Measurements from ENCODE around the gene ATP2B2. TPM values are rescaled to one million over a fixed set of nuclear protein-coding genes. Genes with fewer than 3 reads are reported as not detected.

The ATP2B2 gene
- total and polyA plus RNA-seq, 2 donors (not counting 1 experiment from before 2014, with no cell fraction given) = not detected

DNA sequence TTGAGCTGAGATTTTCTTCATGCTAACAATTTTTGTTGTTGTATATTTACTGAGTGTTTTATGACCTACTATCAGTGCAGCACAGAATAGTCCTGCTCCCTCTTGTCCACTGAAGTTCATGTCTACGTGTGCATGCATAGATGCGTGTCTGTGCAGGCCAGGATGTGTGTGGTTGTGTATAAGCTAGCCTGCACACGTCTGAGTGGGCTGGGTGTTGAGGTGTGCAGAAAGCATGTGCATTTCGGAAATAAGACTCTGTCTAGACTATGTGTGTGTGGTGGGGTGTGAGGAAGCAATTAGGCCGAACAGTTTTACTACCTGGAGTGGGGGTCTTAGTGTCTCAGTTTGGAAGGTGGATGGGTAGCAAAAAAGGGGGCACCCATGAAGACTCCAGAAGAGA lies 39.2 kb downstream of the ATP2B2 start:
- no peaks in the 10 kb centered on the region for H3K9me3 Mint-ChIP-seq (ENCODE audit: insufficient read depth)
- H3K4me3 Mint-ChIP-seq = no peak overlapping the region
- Histone ChIP-seq H3K4me2 (replicated peaks; ENCODE audit: low read depth, low read length, poor library complexity, severe bottlenecking) (no peak overlapping the region), H3K9me3 (ENCODE audit: control extremely low read depth in 1 of 3, control insufficient read depth in 2 of 3, insufficient read depth in 1 of 3, low read length in 2 of 3) (no peaks in the 10 kb centered on the region), H3K4me1 (ENCODE audit: control insufficient read depth in 2 of 2, insufficient read depth in 2 of 2, low read length in 2 of 2) (peaks cover 0 to 9% of the 10 kb centered on the region in 2 donors), H3K27ac (ENCODE audit: low read length in 2 of 2) (no peak overlapping the region), H3K79me2 (ENCODE audit: control insufficient read depth, insufficient read depth, low read length) (no peaks in the 10 kb centered on the region), H2AFZ (ENCODE audit: insufficient read depth, low read depth, low read length, poor library complexity, severe bottlenecking) (no peak overlapping the region), H3K36me3 (replicated peaks in 1 of 2; ENCODE audit: control extremely low read depth in 1 of 2, control insufficient read depth in 1 of 2, extremely low read depth in 1 of 2, insufficient read depth in 2 of 2, low read length in 1 of 2) (no peaks in the 10 kb centered on the region), H3K9ac (ENCODE audit: low read length) (no peak overlapping the region), H3K27me3 (replicated peaks in 1 of 4; ENCODE audit: control extremely low read depth in 1 of 4, control insufficient read depth in 3 of 4, insufficient read depth in 4 of 4, low read length in 3 of 4) (peaks cover 0 to 44% (median 4%) of the 10 kb centered on the region in 4 experiments), H4K20me1 (ENCODE audit: control insufficient read depth, insufficient read depth, low read length, poor library complexity, severe bottlenecking) (no peaks in the 10 kb centered on the region), H3K4me3 (ENCODE audit: control extremely low read depth in 1 of 5, extremely low read depth in 1 of 5, insufficient read depth in 1 of 5, low read depth in 2 of 5, low read length in 4 of 5) (no peak overlapping the region)
- 88% methylated on average over 5 of the region's 5 CpGs for WGBS (ENCODE audit: insufficient coverage)
- H3K4me1 Mint-ChIP-seq = peaks cover 5% of the 10 kb centered on the region
- ATAC-seq (ENCODE audit: low read depth) (no peak), DNase-seq (no peak)
- intact Hi-C loops (cut with micrococcal nuclease) = no loop called here
- peaks cover 39% of the 10 kb centered on the region for H3K27me3 Mint-ChIP-seq
- ChIA-PET POLR2A (no interaction called here), CTCF (no interaction called here)
- H3K27ac Mint-ChIP-seq = no peak overlapping the region
- TF ChIP-seq EZH2 (IDR thresholded peaks at IDR 0.05; ENCODE audit: borderline replicate concordance, insufficient read depth, low read depth, low read length, poor library complexity, severe bottlenecking) = no peak

DNA sequence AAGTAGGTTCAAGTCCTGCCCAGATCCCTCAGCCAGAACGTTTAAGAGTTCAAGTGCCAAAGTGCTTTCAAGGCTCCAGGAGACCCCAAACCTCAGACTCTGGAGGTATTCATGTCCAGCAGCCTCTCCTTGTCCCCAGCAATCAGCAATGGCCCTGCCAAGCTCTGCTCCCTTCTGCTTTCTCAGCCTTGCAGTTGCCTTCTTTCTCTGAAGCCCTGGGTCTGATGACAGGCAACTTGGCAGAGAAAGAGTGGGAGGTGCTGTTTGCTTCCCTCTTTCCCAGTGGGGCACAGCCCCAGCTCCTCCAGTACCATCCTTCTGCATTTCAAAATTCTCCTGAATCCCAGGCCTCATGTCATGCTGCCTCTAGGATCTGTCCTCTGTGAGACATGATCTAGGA lies 40.2 kb downstream of the ATP2B2 start:
- Histone ChIP-seq H3K79me2 (ENCODE audit: control insufficient read depth, insufficient read depth, low read length) (no peaks in the 10 kb centered on the region), H3K4me2 (replicated peaks; ENCODE audit: low read depth, low read length, poor library complexity, severe bottlenecking) (no peak overlapping the region), H3K27me3 (replicated peaks in 1 of 4; ENCODE audit: control extremely low read depth in 1 of 4, control insufficient read depth in 3 of 4, insufficient read depth in 4 of 4, low read length in 3 of 4) (peaks cover 0 to 34% (median 2%) of the 10 kb centered on the region in 4 experiments), H3K36me3 (replicated peaks in 1 of 2; ENCODE audit: control extremely low read depth in 1 of 2, control insufficient read depth in 1 of 2, extremely low read depth in 1 of 2, insufficient read depth in 2 of 2, low read length in 1 of 2) (no peaks in the 10 kb centered on the region), H3K4me3 (ENCODE audit: control extremely low read depth in 1 of 5, extremely low read depth in 1 of 5, insufficient read depth in 1 of 5, low read depth in 2 of 5, low read length in 4 of 5) (no peak overlapping the region), H3K27ac (ENCODE audit: low read length in 2 of 2) (no peak overlapping the region), H2AFZ (ENCODE audit: insufficient read depth, low read depth, low read length, poor library complexity, severe bottlenecking) (no peak overlapping the region), H3K9me3 (ENCODE audit: control extremely low read depth in 1 of 3, control insufficient read depth in 2 of 3, insufficient read depth in 1 of 3, low read length in 2 of 3) (peaks cover 0 to 3% (median 0%) of the 10 kb centered on the region in 3 donors), H3K4me1 (ENCODE audit: control insufficient read depth in 2 of 2, insufficient read depth in 2 of 2, low read length in 2 of 2) (peaks cover 0 to 6% of the 10 kb centered on the region in 2 donors), H3K9ac (ENCODE audit: low read length) (no peak overlapping the region), H4K20me1 (ENCODE audit: control insufficient read depth, insufficient read depth, low read length, poor library complexity, severe bottlenecking) (no peaks in the 10 kb centered on the region)
- Mint-ChIP-seq H3K4me1 (peaks cover 5% of the 10 kb centered on the region), H3K4me3 (no peak overlapping the region), H3K27me3 (peaks cover 34% of the 10 kb centered on the region), H3K9me3 (ENCODE audit: insufficient read depth) (no peaks in the 10 kb centered on the region), H3K27ac (no peak overlapping the region)
- ATAC-seq (ENCODE audit: low read depth) (no peak), DNase-seq (no peak)
- ChIA-PET CTCF (no interaction called here), POLR2A (no interaction called here)
- 87% methylated on average over 1 of the region's 1 CpG for WGBS (ENCODE audit: insufficient coverage)
- no peak for TF ChIP-seq EZH2 (IDR thresholded peaks at IDR 0.05; ENCODE audit: borderline replicate concordance, insufficient read depth, low read depth, low read length, poor library complexity, severe bottlenecking)
- TF ChIP-seq, protein P1, sequence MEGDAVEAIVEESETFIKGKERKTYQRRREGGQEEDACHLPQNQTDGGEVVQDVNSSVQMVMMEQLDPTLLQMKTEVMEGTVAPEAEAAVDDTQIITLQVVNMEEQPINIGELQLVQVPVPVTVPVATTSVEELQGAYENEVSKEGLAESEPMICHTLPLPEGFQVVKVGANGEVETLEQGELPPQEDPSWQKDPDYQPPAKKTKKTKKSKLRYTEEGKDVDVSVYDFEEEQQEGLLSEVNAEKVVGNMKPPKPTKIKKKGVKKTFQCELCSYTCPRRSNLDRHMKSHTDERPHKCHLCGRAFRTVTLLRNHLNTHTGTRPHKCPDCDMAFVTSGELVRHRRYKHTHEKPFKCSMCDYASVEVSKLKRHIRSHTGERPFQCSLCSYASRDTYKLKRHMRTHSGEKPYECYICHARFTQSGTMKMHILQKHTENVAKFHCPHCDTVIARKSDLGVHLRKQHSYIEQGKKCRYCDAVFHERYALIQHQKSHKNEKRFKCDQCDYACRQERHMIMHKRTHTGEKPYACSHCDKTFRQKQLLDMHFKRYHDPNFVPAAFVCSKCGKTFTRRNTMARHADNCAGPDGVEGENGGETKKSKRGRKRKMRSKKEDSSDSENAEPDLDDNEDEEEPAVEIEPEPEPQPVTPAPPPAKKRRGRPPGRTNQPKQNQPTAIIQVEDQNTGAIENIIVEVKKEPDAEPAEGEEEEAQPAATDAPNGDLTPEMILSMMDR (IDR thresholded peaks at IDR 0.05) = no peak
- intact Hi-C loops (cut with micrococcal nuclease) = no loop called here

All from B cell (primary cell).